Endothelial cell (in vitro differentiated cells): ENCODE results near the gene ELAVL1. TPM values are rescaled to one million over a fixed set of nuclear protein-coding genes. Genes with fewer than 3 reads are reported as not detected.

Experiments
- DNase-seq: peaks from one replicate; pipeline ENCODE4 v3.0.0; 2021; ENCODE audit warnings: low spot score
- H3K27ac Mint-ChIP-seq: one replicate; pipeline ENCODE4 v1.8.0; 2021; ENCODE audit warnings: mixed read lengths, inconsistent platforms; ENCODE audit not compliant: unreplicated experiment
- H3K27me3 Mint-ChIP-seq: one replicate; pipeline ENCODE4 v1.8.0; 2021; ENCODE audit warnings: mild to moderate bottlenecking, moderate library complexity, mixed read lengths, inconsistent platforms; ENCODE audit not compliant: unreplicated experiment
- H3K36me3 Mint-ChIP-seq: one replicate; pipeline ENCODE4 v1.8.0; 2021; ENCODE audit warnings: mild to moderate bottlenecking, low read depth, mixed read lengths, inconsistent platforms; ENCODE audit not compliant: unreplicated experiment
- H3K4me1 Mint-ChIP-seq: one replicate; pipeline ENCODE4 v1.8.0; 2021; ENCODE audit warnings: mild to moderate bottlenecking, mixed read lengths, inconsistent platforms; ENCODE audit not compliant: unreplicated experiment
- H3K4me3 Mint-ChIP-seq: one replicate; pipeline ENCODE4 v1.8.0; 2021; ENCODE audit warnings: mild to moderate bottlenecking, mixed read lengths, inconsistent platforms; ENCODE audit not compliant: unreplicated experiment
- H3K9me3 Mint-ChIP-seq: one replicate; pipeline ENCODE4 v1.8.0; 2021; ENCODE audit warnings: mixed read lengths, inconsistent platforms; ENCODE audit not compliant: unreplicated experiment
- total RNA-seq: library from RNA; stranded (reverse); fragmentation: NEBNext Ultra II Directional; extraction: Animal tissue kit (Norgen Biotek cat#: 25700); gene quantifications from one replicate; pipeline ENCODE4 v1.2.1, GENCODE V29; 2021; ENCODE audit not compliant: unreplicated experiment
- TF ChIP-seq, protein P1 (sequence below): fragments of 200-600 bp; sonication (generic); IDR thresholded peaks from one replicate; pipeline ENCODE4 v1.5.0; 2021; ENCODE audit warnings: antibody characterized with exemption; ENCODE audit not compliant: unreplicated experiment

The ELAVL1 gene
- total RNA-seq, 1 donor from 2014 or later = 135 TPM

DNA sequence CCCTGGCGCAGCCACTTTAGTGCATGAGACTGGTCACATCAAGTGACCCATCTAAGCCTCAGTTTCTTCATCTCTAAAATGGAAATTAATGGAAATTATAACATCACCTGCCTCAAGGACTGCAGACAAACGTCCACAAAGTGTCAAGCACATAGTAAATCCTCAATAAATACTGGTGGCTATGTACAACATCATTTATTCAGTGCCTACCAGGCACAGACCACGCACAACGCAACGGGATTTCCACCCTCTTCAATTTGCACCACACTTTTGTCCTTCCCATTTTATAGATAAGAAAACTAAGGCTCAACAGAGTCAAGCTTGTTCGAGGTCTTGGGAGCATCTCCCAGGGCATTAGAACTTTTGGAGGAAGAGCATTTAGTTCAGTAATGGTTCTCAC, 1.4 kb downstream of the ELAVL1 start:
- Mint-ChIP-seq H3K27ac (no peak overlapping the region), H3K27me3 (peaks cover 9% of the 10 kb centered on the region), H3K9me3 (no peaks in the 10 kb centered on the region), H3K36me3 (peaks cover 13% of the 10 kb centered on the region), H3K4me3 (peak overlapping the region; percentile 100), H3K4me1 (peaks cover 34% of the 10 kb centered on the region)
- DNase-seq = no peak
- TF ChIP-seq, protein P1, sequence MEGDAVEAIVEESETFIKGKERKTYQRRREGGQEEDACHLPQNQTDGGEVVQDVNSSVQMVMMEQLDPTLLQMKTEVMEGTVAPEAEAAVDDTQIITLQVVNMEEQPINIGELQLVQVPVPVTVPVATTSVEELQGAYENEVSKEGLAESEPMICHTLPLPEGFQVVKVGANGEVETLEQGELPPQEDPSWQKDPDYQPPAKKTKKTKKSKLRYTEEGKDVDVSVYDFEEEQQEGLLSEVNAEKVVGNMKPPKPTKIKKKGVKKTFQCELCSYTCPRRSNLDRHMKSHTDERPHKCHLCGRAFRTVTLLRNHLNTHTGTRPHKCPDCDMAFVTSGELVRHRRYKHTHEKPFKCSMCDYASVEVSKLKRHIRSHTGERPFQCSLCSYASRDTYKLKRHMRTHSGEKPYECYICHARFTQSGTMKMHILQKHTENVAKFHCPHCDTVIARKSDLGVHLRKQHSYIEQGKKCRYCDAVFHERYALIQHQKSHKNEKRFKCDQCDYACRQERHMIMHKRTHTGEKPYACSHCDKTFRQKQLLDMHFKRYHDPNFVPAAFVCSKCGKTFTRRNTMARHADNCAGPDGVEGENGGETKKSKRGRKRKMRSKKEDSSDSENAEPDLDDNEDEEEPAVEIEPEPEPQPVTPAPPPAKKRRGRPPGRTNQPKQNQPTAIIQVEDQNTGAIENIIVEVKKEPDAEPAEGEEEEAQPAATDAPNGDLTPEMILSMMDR = no peak

DNA sequence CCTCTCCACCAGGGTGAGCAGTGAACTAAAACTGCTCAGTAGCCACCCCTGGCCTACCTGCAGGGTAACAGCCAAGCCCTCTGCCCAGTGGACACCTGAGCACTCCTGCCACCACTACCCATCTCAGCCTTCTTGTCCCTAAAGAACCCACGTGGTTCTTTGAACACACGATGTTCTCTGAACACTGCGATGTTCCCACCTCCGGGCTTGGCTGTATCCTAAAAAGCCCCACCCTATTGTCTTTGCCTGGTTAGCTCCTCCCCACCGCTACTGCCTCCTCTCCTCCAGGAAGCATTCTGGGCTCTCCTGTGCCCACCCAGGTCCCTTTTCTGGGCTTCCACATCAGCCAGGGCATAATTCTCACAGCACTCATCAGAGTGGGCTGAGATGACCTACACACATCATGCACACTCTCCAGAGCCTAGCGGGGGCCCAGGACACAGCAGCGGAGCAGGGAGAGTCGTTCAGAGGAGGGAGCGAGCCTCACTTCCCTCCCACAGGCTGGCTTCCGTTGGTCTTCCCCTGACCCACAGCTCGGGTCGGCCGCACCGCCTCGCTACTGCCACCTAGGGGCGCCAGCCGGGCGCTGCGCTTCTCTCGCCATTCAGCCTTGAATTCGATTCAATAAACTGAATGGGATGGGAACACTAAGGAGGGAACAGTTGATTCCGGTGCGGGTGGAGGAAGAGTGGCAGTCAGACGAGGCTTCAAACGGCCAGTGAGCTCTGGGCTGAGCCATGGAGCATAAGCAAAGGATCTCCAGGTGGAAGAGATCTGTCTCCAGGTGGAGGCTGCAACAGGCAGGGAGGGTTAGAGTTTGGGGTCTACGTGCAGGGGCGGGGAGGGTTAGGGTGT, 3.2 kb downstream of the ELAVL1 start:
- no peaks in the 10 kb centered on the region for H3K9me3 Mint-ChIP-seq

DNA sequence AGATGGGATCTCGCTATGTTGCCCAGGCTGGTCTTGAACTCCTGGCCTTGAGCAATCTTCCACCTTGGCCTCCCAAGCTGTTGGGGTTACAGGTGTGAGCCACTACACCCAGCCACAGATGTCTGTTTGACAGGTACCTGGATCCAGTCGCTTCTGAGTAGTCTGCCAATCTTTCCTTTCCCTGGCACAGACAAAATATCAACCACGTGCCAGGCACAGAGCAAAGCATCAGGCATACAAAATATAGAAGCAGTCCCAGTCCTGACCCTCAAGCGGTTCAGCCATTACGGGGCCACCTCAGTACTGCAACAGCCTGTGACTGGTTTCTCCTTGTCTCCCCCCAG, 3.8 kb downstream of the ELAVL1 start:
- Mint-ChIP-seq H3K36me3 (peaks cover 13% of the 10 kb centered on the region), H3K4me1 (peaks cover 34% of the 10 kb centered on the region), H3K4me3 (peak overlapping the region; percentile 84), H3K9me3 (no peaks in the 10 kb centered on the region), H3K27ac (peak overlapping the region; percentile 92), H3K27me3 (peaks cover 8% of the 10 kb centered on the region)
- DNase-seq = no peak
- TF ChIP-seq, protein P1 = no peak

More for the DNA sequence above, 3.2 kb downstream of the ELAVL1 start:
- Mint-ChIP-seq H3K4me1 (peaks cover 34% of the 10 kb centered on the region), H3K27me3 (peaks cover 9% of the 10 kb centered on the region), H3K27ac (peak overlapping the region; percentile 92), H3K4me3 (peak overlapping the region; percentile 84), H3K36me3 (peaks cover 13% of the 10 kb centered on the region)
- TF ChIP-seq, protein P1 = peak; percentile 88
- DNase-seq = peak; percentile 97

DNA sequence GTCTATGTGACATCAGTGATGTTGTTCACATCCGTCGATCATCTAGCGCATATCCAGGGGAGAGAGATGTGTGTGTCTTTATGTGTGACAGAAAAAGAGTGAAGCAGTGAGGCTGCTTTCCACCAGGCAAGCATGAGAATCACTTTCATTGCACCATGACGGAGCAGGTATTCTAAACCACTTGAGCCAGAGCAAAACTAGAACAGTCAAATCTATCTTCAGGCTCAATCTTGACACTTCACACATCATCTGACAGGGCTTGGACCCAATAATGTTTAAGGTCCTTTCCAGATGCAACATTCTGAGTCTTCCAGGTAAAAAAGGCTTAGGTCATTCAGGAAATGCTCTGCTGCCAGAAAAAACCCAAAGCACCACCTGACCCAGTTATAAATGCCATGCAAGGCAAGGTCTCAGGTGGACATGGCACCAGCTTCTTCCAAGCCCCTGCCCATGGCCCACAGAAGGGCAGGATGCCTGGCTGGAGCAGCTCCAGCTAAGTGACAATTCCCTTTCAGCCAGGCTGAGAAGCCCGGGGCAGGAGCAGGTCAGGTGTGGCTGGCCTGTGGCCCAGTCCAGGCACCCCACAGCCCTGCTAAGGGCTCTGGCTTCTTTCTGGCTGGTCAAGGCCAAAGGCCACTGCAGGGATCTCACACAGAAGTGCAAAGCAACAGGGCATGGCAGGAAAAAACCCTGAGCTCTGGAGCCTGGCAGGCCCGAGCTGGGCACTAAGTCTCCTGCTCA, 5.0 kb downstream of the ELAVL1 start:
- TF ChIP-seq, protein P1 = no peak
- H3K27me3 Mint-ChIP-seq = peaks cover 8% of the 10 kb centered on the region
- H3K4me3 Mint-ChIP-seq = no peak overlapping the region
- H3K27ac Mint-ChIP-seq = no peak overlapping the region
- H3K36me3 Mint-ChIP-seq = peaks cover 13% of the 10 kb centered on the region
- DNase-seq = no peak
- H3K4me1 Mint-ChIP-seq = peaks cover 34% of the 10 kb centered on the region
- H3K9me3 Mint-ChIP-seq = no peaks in the 10 kb centered on the region

DNA sequence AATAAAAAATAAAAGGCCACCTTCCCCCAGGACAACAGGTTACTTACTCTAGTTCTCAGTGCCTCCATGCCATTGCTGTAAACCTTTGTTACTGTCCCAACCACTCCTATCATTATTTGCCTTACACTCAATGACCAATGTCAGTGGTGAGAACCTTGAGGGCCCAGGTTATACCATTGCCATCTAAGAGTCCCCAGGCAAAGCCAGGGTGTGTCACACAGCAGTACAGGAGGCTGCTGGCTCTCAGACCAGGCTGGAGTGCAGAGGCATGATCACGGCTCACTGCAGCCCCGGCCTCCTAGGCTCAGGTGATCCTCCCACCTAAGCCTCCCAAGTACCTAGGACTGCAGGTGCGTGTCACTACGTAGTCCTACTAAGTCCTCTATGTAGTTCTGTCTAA, 6.1 kb downstream of the ELAVL1 start:
- H3K27me3 Mint-ChIP-seq = peaks cover 4% of the 10 kb centered on the region
- no peak overlapping the region for H3K27ac Mint-ChIP-seq
- H3K4me3 Mint-ChIP-seq = no peak overlapping the region
- H3K9me3 Mint-ChIP-seq = no peaks in the 10 kb centered on the region
- TF ChIP-seq, protein P1 = no peak
- DNase-seq = no peak
- H3K36me3 Mint-ChIP-seq = peaks cover 9% of the 10 kb centered on the region
- H3K4me1 Mint-ChIP-seq = peaks cover 29% of the 10 kb centered on the region
